NCI-H2227 (cell line): ENCODE results near the gene RCOR2.

Source experiments
- DNase-seq: peaks from one replicate; lab custom pipeline; 2025; ENCODE audit not compliant: unreplicated experiment; lab: John Stamatoyannopoulos, UW

The RCOR2 gene

GRCh38 chr11:63908631-63909401, 8.1 kb downstream of the RCOR2 start:
- DNase-seq = no peak

- no peak for DNase-seq
Measured at GRCh38 chr11:63907808-63908530, 9.0 kb downstream of the RCOR2 start.

- no peak for DNase-seq
Measured at GRCh38 chr11:63907063-63907462, 9.9 kb downstream of the RCOR2 start.

- DNase-seq = peak; percentile 18
Measured at GRCh38 chr11:63906585-63906984, 10.4 kb downstream of the RCOR2 start.

GRCh38 chr11:63906087-63906486, 10.9 kb downstream of the RCOR2 start:
- no peak for DNase-seq

GRCh38 chr11:63905179-63905578, 11.8 kb downstream of the RCOR2 start:
- no peak for DNase-seq

- DNase-seq = no peak
Measured at GRCh38 chr11:63904743-63905142, 12.2 kb downstream of the RCOR2 start.

GRCh38 chr11:63903884-63904283, 13.1 kb downstream of the RCOR2 start:
- DNase-seq = no peak

- DNase-seq = no peak
Measured at GRCh38 chr11:63901660-63902059, 15.3 kb downstream of the RCOR2 start.

GRCh38 chr11:63897459-63898146, 19.4 kb downstream of the RCOR2 start:
- DNase-seq = no peak

- no peak for DNase-seq
Measured at GRCh38 chr11:63896071-63896470, 20.9 kb downstream of the RCOR2 start.

- no peak for DNase-seq
Measured at GRCh38 chr11:63893355-63893754, 23.6 kb downstream of the RCOR2 start.

- DNase-seq = no peak
Measured at GRCh38 chr11:63892228-63892627, 24.7 kb downstream of the RCOR2 start.

GRCh38 chr11:63890368-63890767, 26.6 kb downstream of the RCOR2 start:
- DNase-seq = no peak

- no peak for DNase-seq
Measured at GRCh38 chr11:63889344-63889743, 27.6 kb downstream of the RCOR2 start.

GRCh38 chr11:63888170-63889086, 28.5 kb downstream of the RCOR2 start:
- peak; percentile 46 for DNase-seq

GRCh38 chr11:63887386-63887999, 29.5 kb downstream of the RCOR2 start:
- DNase-seq = no peak

GRCh38 chr11:63884196-63884932, 32.6 kb downstream of the RCOR2 start:
- DNase-seq = no peak

GRCh38 chr11:63883791-63884190, 33.2 kb downstream of the RCOR2 start:
- no peak for DNase-seq
